ENCODE measurements around the gene PRM1.

DNA sequence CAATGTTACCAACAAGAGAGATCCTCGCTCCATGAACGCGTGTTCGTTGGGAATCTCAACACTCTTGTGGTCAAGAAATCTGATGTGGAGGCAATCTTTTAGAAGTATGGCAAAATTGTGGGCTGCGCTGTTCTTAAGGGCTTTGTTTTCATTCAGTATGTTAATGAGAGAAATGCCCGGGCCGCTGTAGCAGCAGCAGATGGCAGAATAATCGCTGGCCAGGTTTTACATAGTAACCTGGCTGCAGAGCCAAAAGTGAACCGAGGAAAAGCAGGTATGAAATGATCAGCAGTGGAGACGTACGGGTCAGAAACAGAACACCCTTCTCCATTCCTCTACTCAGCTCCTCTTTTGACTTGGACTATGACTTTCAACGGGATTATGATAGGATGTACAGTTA, 38.5 kb downstream of the PRM1 start:
- TF ChIP-seq ZNF384 (IDR thresholded peaks at IDR 0.05) (no peak), SP1 (IDR thresholded peaks at IDR 0.05) (no peak), L3MBTL2 (conservative IDR thresholded peaks at IDR 0.05) (no peak), FOXK2 (IDR thresholded peaks at IDR 0.05) (no peak), ARNT (IDR thresholded peaks at IDR 0.05) (no peak), HDGF (IDR thresholded peaks at IDR 0.05; ENCODE audit: borderline replicate concordance) (no peak)
